ENCODE results near the gene FRYL. TPM values are rescaled to one million over a fixed set of nuclear protein-coding genes. Genes with fewer than 3 reads are reported as not detected.

Gene FRYL
- total RNA-seq, 2 donors from 2014 or later: 29.7 to 47.0 TPM

GRCh38 chr4:48554606-48555005 lies 225.5 kb downstream of the FRYL start:
- no peaks in the 10 kb centered on the region for H3K27me3 ChIP-seq
- ATAC-seq (no peak), DNase-seq (no peak)
- H3K4me1 ChIP-seq: no peaks in the 10 kb centered on the region
- TF ChIP-seq POLR2A (IDR thresholded peaks at IDR 0.05) (no peak), CTCF (IDR thresholded peaks at IDR 0.05) (no peak)
- H3K9me3 ChIP-seq: no peaks in the 10 kb centered on the region
- intact Hi-C loops (cut with DNase I): no loop called here
- no peak overlapping the region for H3K4me3 ChIP-seq
- peaks cover 9 to 23% of the 10 kb centered on the region in 2 donors for H3K36me3 ChIP-seq (replicated peaks in 1 of 2; ENCODE audit: insufficient read depth in 1 of 2, low read depth in 2 of 2)
- 73 to 94% methylated on average over 4 to 5 of the region's 5 CpGs for WGBS, 2 donors
- H3K27ac ChIP-seq: no peak overlapping the region

- Histone ChIP-seq H3K36me3 (replicated peaks in 1 of 2; ENCODE audit: insufficient read depth in 1 of 2, low read depth in 2 of 2) (peaks cover 9 to 30% of the 10 kb centered on the region in 2 donors), H3K9me3 (no peaks in the 10 kb centered on the region), H3K27ac (no peak overlapping the region), H3K4me3 (no peak overlapping the region), H3K27me3 (no peaks in the 10 kb centered on the region), H3K4me1 (no peaks in the 10 kb centered on the region)
- DNase-seq (no peak), ATAC-seq (no peak)
- WGBS, 2 donors: 93 to 94% methylated on average over 1 of the region's 1 CpG
- TF ChIP-seq POLR2A (IDR thresholded peaks at IDR 0.05): no peak
- TF ChIP-seq CTCF (IDR thresholded peaks at IDR 0.05): no peak
- intact Hi-C loops (cut with DNase I): no loop called here
Observed at GRCh38 chr4:48553720-48554119, 226.4 kb downstream of the FRYL start.

GRCh38 chr4:48546336-48546735 lies 233.7 kb downstream of the FRYL start:
- intact Hi-C loops (cut with DNase I): no loop called here
- Histone ChIP-seq H3K27me3 (no peaks in the 10 kb centered on the region), H3K36me3 (replicated peaks in 1 of 2; ENCODE audit: insufficient read depth in 1 of 2, low read depth in 2 of 2) (peaks cover 0 to 45% of the 10 kb centered on the region in 2 donors), H3K27ac (no peak overlapping the region), H3K9me3 (no peaks in the 10 kb centered on the region), H3K4me1 (no peaks in the 10 kb centered on the region), H3K4me3 (no peak overlapping the region)
- TF ChIP-seq POLR2A (IDR thresholded peaks at IDR 0.05) (no peak), CTCF (IDR thresholded peaks at IDR 0.05) (peak in 6 of 7 experiments; percentile 34 to 49 (median 42))
- 78 to 85% methylated on average over 2 of the region's 2 CpGs for WGBS, 2 donors
- DNase-seq (peak in 2 of 4 donors; percentile 20 to 35), ATAC-seq (no peak)

GRCh38 chr4:48543796-48544195 lies 236.3 kb downstream of the FRYL start:
- no peak for TF ChIP-seq CTCF (IDR thresholded peaks at IDR 0.05)
- TF ChIP-seq POLR2A (IDR thresholded peaks at IDR 0.05): no peak
- intact Hi-C loops (cut with DNase I): no loop called here
- Histone ChIP-seq H3K4me3 (no peak overlapping the region), H3K27me3 (no peaks in the 10 kb centered on the region), H3K27ac (no peak overlapping the region), H3K4me1 (no peaks in the 10 kb centered on the region), H3K36me3 (replicated peaks in 1 of 2; ENCODE audit: insufficient read depth in 1 of 2, low read depth in 2 of 2) (peaks cover 0 to 38% of the 10 kb centered on the region in 2 donors), H3K9me3 (no peaks in the 10 kb centered on the region)
- 88 to 90% methylated on average over 3 of the region's 3 CpGs for WGBS, 2 donors
- DNase-seq: no peak
- no peak for ATAC-seq

- no peak for TF ChIP-seq CTCF (IDR thresholded peaks at IDR 0.05)
- no peak for TF ChIP-seq POLR2A (IDR thresholded peaks at IDR 0.05)
- ATAC-seq (no peak), DNase-seq (no peak)
- Histone ChIP-seq H3K27ac (no peak overlapping the region), H3K4me1 (peaks cover 5% of the 10 kb centered on the region), H3K9me3 (no peaks in the 10 kb centered on the region), H3K36me3 (replicated peaks in 1 of 2; ENCODE audit: insufficient read depth in 1 of 2, low read depth in 2 of 2) (peaks cover 0 to 38% of the 10 kb centered on the region in 2 donors), H3K4me3 (no peak overlapping the region), H3K27me3 (no peaks in the 10 kb centered on the region)
- 97 to 100% methylated on average over 2 of the region's 2 CpGs for WGBS, 2 donors
- intact Hi-C loops (cut with DNase I): no loop called here
Observed at GRCh38 chr4:48542888-48543287, 237.2 kb downstream of the FRYL start.
